ENCODE results near the gene ITIH5. TPM values are rescaled to one million over a fixed set of nuclear protein-coding genes. Genes with fewer than 3 reads are reported as not detected.

Gene ITIH5
- total and polyA plus RNA-seq, 2 of the 8 experiments (the other 6 are each of a cell fraction or from before 2014, with no cell fraction given) = 5.8 to 7.6 TPM

GRCh38 chr10:7547206-7547605, 119.6 kb downstream of the ITIH5 start:
- no peak overlapping the region for H3K18ac ChIP-seq (ENCODE audit: extremely low read depth, low read length)
- no peak overlapping the region for H2BK12ac ChIP-seq (ENCODE audit: low read depth, low read length)
- H4K5ac ChIP-seq (ENCODE audit: insufficient read length, low read depth, low read length) = no peak overlapping the region
- H4K20me1 ChIP-seq (replicated peaks in 1 of 2; ENCODE audit: control insufficient read depth in 1 of 2, insufficient read depth in 2 of 2, low read length in 2 of 2) = no peaks in the 10 kb centered on the region
- H3K9ac ChIP-seq (replicated peaks in 1 of 4; ENCODE audit: extremely low read depth in 1 of 4, low read depth in 3 of 4, low read length in 3 of 4) = no peak overlapping the region
- peak overlapping the region; percentile 12; the same call in 1 of the 2 replicates for H2AFZ ChIP-seq (ENCODE audit: low read length)
- H2AK5ac ChIP-seq (ENCODE audit: low read depth, low read length) = no peak overlapping the region
- no peak overlapping the region for H2BK5ac ChIP-seq (ENCODE audit: low read depth, low read length)
- CTCF ChIA-PET (ENCODE audit: partially characterized antibody) = interaction anchor here (0.6 to 2.1 kb wide), 3 partner anchors 22 to 238 kb away, joined by 3 to 6 read pairs (median 4); no protein-coding TSS in a partner anchor
- no peaks in the 10 kb centered on the region for H3K9me3 ChIP-seq (ENCODE audit: insufficient read depth in 2 of 2, low read depth in 1 of 2, low read length in 1 of 2)
- H2BK120ac ChIP-seq (replicated peaks; ENCODE audit: low read depth, low read length) = no peak overlapping the region
- no peaks in the 10 kb centered on the region for H3K79me2 ChIP-seq (ENCODE audit: control insufficient read depth in 1 of 2, insufficient read depth in 2 of 2, low read length in 2 of 2)
- H3K14ac ChIP-seq (ENCODE audit: insufficient read length) = no peak overlapping the region
- H3K79me1 ChIP-seq (ENCODE audit: low read depth, low read length) = no peaks in the 10 kb centered on the region
- H2BK15ac ChIP-seq (ENCODE audit: low read length) = no peak overlapping the region
- no peak overlapping the region for H3K23ac ChIP-seq (ENCODE audit: insufficient read length)
- H3K36me3 ChIP-seq (ENCODE audit: control insufficient read depth in 2 of 4, insufficient read depth in 4 of 4, low read length in 3 of 4) = no peaks in the 10 kb centered on the region
- DNase-seq (ENCODE audit: low read depth in 1 of 2, low spot score in 2 of 2) (no peak), FAIRE-seq (no peak)
- H3K27me3 ChIP-seq (replicated peaks in 1 of 4; ENCODE audit: control insufficient read depth in 3 of 4, extremely low read depth in 1 of 4, insufficient read depth in 3 of 4, low read length in 3 of 4) = no peaks in the 10 kb centered on the region
- 92% methylated on average over 7 of the region's 7 CpGs; no CpG with 5 or more reads in 1 of the 2 experiments for WGBS, 2 experiments (ENCODE audit: extremely low coverage in 1 of 2, insufficient coverage in 1 of 2, insufficient read length in 1 of 2, insufficient replicate concordance in 2 of 2, low coverage in 1 of 2, low lambda C conversion rate in 2 of 2, missing lambda C conversion rate in 1 of 2)
- H4K91ac ChIP-seq (replicated peaks; ENCODE audit: insufficient read length, low read length) = no peak overlapping the region
- no peak overlapping the region for H3K4me3 ChIP-seq (ENCODE audit: extremely low read depth in 1 of 4, insufficient read depth in 2 of 4, low read depth in 3 of 4, low read length in 4 of 4)
- H3K4ac ChIP-seq (replicated peaks; ENCODE audit: insufficient read length, low read depth, low read length) = no peak overlapping the region
- no peak overlapping the region for H4K8ac ChIP-seq (ENCODE audit: extremely low read depth, insufficient read depth, low read length)
- H3K4me2 ChIP-seq (ENCODE audit: insufficient read depth in 1 of 2, low read depth in 2 of 2, low read length in 2 of 2) = no peak overlapping the region
- POLR2A ChIA-PET (ENCODE audit: partially characterized antibody) = no interaction called here
- no peak overlapping the region for H3K27ac ChIP-seq (ENCODE audit: low read depth, low read length)
- H3K56ac ChIP-seq (replicated peaks; ENCODE audit: insufficient read length, low read depth, low read length) = no peak overlapping the region
- H2BK20ac ChIP-seq (ENCODE audit: low read length) = no peak overlapping the region
- peaks cover 0 to 6% (median 2%) of the 10 kb centered on the region in 4 experiments; a peak in 5 of 7 replicates for H3K4me1 ChIP-seq (replicated peaks in 1 of 4; ENCODE audit: control insufficient read depth in 3 of 4, insufficient read depth in 4 of 4, low read length in 3 of 4)
- TF ChIP-seq JUND (IDR thresholded peaks at IDR 0.05; ENCODE audit: low read length) (no peak), SP4 (IDR thresholded peaks at IDR 0.05; ENCODE audit: low read length) (no peak), BACH1 (IDR thresholded peaks at IDR 0.05; ENCODE audit: low read length) (no peak), KDM1A (IDR thresholded peaks at IDR 0.05; ENCODE audit: borderline replicate concordance, low read length) (no peak)
- H3K23me2 ChIP-seq (ENCODE audit: low read depth, low read length) = no peaks in the 10 kb centered on the region

Data from H1 (cell line).